Kidney glomerular epithelial cell (primary cell): ENCODE data around the gene IL36A.

ENCODE experiments used
- DNase-seq: peaks from one replicate; lab custom pipeline; 2025; lab: John Stamatoyannopoulos, UW

Gene IL36A

GRCh38 chr2:113007250-113007649 lies 2.0 kb downstream of the IL36A start:
- DNase-seq = no peak

- DNase-seq = no peak
Measured at GRCh38 chr2:113009622-113010021, 4.4 kb downstream of the IL36A start.

GRCh38 chr2:113010088-113010487 lies 4.8 kb downstream of the IL36A start:
- no peak for DNase-seq

DNA sequence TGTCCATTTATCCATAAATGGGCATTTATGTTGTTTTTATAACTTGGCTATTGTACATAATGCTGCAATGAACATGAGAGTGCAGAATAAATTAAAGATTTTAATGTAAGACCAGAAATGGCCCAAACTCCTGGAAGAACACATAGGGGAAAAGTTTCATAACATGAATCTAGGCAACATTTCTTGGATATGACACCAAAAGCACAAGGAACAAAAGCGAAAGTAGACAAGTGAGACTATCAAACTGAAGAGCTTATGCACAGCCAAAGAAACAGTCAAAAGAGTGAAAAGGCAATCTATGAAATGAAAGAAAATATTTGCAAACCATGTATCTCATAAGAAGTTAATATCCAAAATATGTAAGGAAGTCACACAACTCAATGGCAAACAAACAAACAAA lies 5.8 kb downstream of the IL36A start:
- DNase-seq = no peak

DNA sequence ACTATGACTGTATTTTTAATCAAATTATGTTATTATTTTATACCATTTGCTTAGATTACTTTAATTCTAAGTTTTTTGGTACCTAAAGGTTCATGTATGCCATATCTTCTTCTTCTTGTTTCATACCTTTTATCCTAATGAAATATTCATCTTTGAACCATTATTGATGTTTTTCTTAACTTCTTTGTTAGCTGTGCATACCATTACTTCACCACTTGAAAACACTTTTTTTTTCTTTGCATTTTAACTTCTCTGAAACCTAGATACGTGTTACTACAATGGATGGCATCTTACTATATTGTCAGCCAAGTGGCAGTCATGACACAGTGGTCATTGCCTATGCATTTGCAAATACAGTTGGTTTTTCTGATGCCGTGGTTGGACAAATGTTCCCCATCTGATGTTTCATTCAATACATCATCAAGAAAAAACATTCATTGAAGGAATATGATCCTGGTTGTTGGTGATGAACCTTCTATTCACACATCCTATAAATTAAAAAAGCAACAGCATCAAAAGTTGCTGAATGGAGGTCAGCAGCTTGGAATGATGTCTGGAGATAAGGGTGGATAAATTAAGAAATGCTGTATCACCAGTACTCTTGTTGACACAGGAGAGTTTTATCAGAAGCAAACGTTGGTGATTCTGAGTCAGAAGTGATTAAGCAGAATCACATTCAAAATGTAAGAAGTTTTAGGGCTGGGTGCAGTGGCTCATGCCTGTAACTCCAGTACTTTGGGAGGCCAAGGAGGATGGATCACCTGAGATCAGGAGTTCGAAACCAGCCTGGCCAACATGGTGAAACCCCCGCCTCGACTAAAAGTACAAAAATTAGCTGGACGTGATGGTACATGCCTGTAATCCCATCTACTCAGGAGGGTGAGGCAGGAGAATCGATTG lies 7.4 kb downstream of the IL36A start:
- peak; percentile 15 for DNase-seq

GRCh38 chr2:113013336-113013661 lies 8.0 kb downstream of the IL36A start:
- DNase-seq = no peak

DNA sequence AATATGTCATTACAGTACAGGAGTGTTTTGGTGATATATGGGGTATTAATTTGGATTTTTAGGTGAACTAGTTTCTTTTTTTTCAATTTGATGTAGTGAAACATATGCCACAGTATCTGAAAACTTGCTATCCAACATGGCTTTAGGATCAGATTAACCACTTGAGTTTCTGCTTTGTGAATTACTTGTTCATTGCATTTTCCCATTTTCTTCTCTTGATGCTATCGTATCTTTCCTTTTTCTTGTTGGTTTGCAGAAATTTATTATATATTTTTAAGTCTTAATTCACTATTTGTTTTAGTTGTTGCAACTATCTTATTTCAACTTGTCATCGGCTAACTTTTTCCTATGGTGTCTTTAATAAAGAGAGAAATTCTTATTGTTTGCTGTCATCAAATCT lies 8.8 kb downstream of the IL36A start:
- no peak for DNase-seq

DNA sequence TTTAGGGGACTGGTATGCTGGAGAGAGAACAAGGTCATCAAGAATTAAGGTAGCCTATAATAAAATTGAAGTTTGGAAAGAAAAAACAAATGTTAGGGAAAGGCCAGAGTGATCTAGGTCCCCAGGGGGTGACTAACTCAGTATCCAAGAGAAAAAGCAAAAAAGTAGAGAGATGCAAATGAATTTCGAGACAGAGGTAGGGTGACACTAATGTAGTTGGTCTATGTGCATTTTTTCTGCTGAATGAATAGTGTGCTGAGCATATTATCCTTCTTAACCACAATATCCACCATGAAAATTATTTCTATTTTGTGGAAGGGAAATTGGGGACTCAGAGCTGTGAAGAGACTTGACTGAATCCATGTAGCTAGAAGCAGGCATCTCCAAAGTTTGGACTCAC lies 9.8 kb downstream of the IL36A start:
- DNase-seq = no peak

DNA sequence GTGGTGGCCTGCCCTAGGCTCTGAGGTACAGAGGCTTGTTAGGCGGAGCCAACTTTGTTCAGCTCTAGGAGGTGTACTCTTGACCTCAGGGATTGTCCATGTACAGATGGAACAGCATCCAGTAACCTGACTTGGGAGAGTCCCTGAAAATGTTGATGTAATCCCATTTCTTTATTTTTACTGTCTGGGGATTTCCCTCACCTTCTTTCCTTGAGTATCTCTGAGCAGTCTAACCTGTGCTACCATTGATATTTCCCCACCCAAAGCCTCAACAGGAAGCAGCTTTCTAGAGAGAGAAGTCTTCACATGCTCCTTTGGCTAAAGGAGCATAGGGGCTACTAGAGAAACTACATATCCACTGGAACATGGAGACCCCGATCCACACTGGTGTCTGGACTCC lies 10.4 kb downstream of the IL36A start:
- no peak for DNase-seq

GRCh38 chr2:113018509-113018908 lies 13.2 kb downstream of the IL36A start:
- DNase-seq = no peak

DNA sequence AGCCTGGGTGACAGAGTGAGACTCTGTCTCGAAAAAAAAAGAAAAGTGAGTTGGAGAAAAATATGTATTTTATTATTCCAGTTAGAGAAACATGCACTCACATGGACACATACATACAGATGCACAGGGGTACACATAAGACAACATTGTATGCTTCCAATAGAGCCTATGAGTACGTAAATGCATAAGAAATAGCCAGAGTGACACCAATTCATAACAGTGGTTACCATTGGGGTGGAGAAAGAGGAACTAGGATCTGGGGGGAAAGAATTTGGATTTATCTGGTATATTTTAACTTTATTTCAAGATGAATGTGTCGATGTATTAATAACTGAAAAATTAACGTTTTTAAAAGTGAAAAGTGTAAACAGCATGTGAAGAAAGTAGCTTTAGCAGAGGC lies 16.1 kb downstream of the IL36A start:
- no peak for DNase-seq

DNA sequence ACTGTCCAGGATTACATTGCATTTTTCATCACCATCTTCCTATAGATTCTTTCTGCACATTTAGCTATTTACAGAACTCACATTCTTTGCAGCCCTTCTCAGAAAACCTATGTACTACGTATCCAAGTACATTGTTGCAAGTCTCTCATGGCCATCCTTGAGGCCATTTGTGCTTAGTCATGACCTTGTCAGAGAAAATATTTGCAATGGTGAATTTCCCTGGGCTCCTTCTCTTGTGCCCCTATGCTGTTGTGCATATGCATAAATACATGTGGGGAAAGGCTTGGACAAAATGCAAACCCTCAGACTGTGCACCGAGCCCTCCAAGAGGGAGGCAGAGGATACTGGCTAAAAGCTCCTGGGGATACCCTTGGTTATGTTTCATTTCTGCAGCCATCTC lies 19.5 kb downstream of the IL36A start:
- DNase-seq = no peak

DNA sequence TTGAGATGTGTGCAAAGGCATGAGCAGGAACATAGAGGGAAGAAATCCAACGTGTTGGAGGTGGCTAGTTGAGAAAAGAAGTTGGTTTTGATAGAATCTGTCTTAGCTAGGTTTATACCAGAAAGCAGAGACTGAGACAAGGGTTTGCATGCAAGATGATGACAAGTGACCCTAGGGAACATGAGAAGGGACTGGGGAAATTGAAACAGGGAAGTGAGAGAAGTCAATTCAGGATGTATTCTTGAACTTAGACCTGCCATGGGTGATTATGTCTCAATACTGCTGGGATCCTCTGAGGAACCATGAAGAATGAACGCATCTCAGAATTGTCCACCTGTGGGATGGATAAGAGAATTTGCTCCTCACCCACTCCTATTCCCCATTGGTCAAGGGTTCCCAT lies 20.5 kb downstream of the IL36A start:
- no peak for DNase-seq

GRCh38 chr2:113027691-113028090 lies 22.4 kb downstream of the IL36A start:
- no peak for DNase-seq

- no peak for DNase-seq
Measured at GRCh38 chr2:113028112-113028511, 22.9 kb downstream of the IL36A start.

DNA sequence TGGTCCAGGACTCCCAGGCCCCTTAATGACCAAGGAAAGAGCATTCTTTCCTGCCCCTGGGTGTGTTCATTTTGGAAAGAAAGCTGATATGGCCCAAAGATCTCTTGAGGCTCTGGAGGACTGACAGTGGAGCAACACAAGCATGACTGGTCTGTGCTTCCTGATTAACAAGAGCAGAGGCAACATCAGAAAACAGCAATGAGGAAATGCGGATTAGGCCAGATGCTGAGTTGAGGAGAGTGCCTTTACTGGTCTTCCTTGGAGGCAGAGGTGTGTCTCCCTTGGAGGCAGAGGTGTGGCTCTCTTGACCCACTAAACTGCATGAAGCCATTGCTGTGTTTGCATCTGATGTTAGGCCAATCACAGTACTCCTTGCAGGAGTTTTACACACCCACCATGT lies 27.5 kb downstream of the IL36A start:
- no peak for DNase-seq

DNA sequence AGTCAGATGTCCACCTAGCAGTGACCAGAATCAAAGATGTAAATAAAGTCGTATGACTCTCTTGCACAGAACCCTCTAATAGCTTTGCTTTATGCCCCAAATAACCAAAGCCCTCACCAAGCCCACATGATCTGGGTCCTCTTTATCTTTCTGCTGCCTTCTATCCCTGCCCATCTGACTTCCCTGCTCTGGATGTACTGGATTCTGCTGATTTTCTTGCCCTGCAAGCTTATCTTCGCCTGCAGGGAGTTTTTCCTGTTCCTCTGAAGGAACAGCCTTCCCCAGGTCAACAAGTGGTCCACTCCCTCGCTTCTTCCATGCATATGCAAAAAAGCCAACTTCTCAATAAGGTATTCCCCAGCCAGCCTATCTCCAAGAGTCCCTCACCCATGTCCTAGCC lies 28.8 kb downstream of the IL36A start:
- no peak for DNase-seq

GRCh38 chr2:113036763-113037162 lies 31.5 kb downstream of the IL36A start:
- DNase-seq = no peak

GRCh38 chr2:113038291-113038690 lies 33.0 kb downstream of the IL36A start:
- no peak for DNase-seq

GRCh38 chr2:113039158-113039557 lies 33.9 kb downstream of the IL36A start:
- DNase-seq = no peak

GRCh38 chr2:113039719-113040118 lies 34.5 kb downstream of the IL36A start:
- no peak for DNase-seq

DNA sequence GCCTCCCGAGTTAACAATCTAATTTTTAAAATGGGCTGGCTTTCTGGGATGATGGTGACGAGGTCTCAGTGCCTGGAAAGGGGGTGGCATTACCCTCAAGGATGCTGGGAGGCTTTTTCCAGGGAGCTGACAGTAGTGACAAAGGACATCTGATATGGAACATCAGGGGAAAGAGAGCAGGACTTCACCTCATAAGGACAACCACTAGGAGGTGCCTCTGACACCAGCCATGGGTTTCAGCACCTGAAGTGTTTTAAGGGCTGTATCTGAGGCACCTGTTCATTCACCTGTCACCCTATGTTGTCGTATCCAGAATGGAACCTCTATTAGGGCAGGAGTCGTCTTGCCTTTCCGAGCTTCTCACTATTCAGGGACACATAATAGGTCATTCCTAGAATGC lies 36.6 kb downstream of the IL36A start:
- DNase-seq = no peak

DNA sequence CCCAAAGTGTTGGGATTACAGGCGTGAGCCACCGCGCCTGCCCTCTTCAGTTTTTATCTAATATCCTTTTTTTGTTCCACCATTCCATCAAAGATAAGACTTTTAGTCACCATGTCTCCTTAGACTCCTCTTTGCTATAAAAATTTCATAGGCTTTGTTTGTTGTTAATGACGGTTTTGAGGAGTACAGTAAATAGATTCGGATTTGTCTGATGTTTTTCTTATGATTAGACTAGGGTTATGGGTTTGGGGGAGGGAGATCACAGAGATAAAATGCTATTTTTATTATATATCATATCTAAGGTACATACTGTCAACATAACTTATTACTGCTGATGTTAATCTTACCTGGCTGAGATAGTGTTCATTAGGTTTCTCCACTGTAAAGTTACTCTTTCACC lies 41.2 kb downstream of the IL36A start:
- no peak for DNase-seq
